Ectodermal cell (in vitro differentiated cells): ENCODE measurements around the gene C10orf71.

ENCODE experiments used
- H3K27ac ChIP-seq: 2 replicates; pipeline ENCODE4 v1.7.0; 2013; ENCODE audit warnings: mild to moderate bottlenecking, low read depth, low read length; ENCODE audit not compliant: insufficient read depth, poor library complexity, severe bottlenecking
- H3K27me3 ChIP-seq: 2 replicates; pipeline ENCODE4 v1.7.0; 2013; ENCODE audit warnings: mild to moderate bottlenecking, low read length; ENCODE audit not compliant: insufficient read depth, control insufficient read depth, poor library complexity, severe bottlenecking
- H3K36me3 ChIP-seq: one replicate; pipeline ENCODE4 v1.7.0; 2013; ENCODE audit warnings: low read length; ENCODE audit not compliant: control insufficient read depth, insufficient read depth
- H3K4me1 ChIP-seq: one replicate; pipeline ENCODE4 v1.7.0; 2013; ENCODE audit warnings: low read length; ENCODE audit not compliant: control insufficient read depth, insufficient read depth
- H3K4me3 ChIP-seq: 2 replicates; pipeline ENCODE4 v1.7.0; 2013; ENCODE audit warnings: low read depth, low read length, control low read depth; ENCODE audit not compliant: insufficient read depth
- H3K9me3 ChIP-seq: 2 replicates; pipeline ENCODE4 v1.7.0; 2013; ENCODE audit warnings: mild to moderate bottlenecking, low read length, moderate library complexity; ENCODE audit not compliant: control insufficient read depth
- WGBS, 2 experiments: methylation state at CpG; one replicate each; pipeline ENCODE4 v1.1.7; 2013; ENCODE audit warnings: missing lambda C conversion rate in 2 of 2; 5-methylcytosine and 5-hydroxymethylcytosine counted together

The C10orf71 gene

DNA sequence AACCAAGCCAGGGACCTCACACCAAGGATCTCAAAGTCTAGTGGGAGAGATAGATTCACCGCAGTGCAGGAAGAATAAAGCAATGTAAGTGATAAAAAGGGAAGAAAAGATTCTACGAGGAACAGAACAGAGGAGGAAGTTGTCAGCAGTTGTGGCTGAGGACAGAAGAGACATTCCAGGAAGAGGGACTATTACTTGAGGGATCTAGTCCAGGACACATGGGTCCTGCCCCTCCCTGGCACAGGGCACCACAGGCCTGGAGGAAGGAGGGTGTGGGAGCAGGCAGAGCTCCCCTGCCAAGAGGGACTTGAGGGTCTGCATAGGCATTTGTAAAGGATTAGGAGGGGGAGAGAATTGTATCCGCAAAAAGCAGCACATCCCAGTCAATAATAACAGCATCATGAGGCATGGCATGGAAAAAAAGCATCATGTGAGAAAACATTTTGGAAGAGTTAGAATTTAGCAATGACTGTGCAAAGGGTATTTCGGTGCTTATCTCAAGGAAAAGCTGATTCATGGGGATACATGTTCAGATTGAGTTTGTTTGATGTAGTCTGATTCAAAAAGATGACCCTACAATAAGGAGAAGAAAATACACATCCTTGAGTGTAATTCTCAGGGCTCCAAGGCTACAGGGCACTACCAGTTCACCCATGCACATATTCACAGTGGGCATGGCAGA lies 12.7 kb downstream of the C10orf71 start:
- Histone ChIP-seq H3K36me3 (no peaks in the 10 kb centered on the region), H3K4me1 (no peaks in the 10 kb centered on the region), H3K4me3 (no peak overlapping the region), H3K9me3 (no peaks in the 10 kb centered on the region), H3K27ac (no peak overlapping the region), H3K27me3 (no peaks in the 10 kb centered on the region)
- 87 to 95% methylated on average over 4 of the region's 4 CpGs for WGBS, 2 experiments

GRCh38 chr10:49312246-49312869 lies 13.4 kb downstream of the C10orf71 start:
- Histone ChIP-seq H3K27me3 (no peaks in the 10 kb centered on the region), H3K4me1 (no peaks in the 10 kb centered on the region), H3K4me3 (no peak overlapping the region), H3K9me3 (no peaks in the 10 kb centered on the region), H3K36me3 (no peaks in the 10 kb centered on the region), H3K27ac (no peak overlapping the region)
- WGBS, 2 experiments, result 85 to 92% methylated on average over 7 of the region's 7 CpGs

- H3K9me3 ChIP-seq, result no peaks in the 10 kb centered on the region
- WGBS, 2 experiments, result 92 to 95% methylated on average over 11 of the region's 11 CpGs
- no peaks in the 10 kb centered on the region for H3K36me3 ChIP-seq
- H3K27me3 ChIP-seq, result no peaks in the 10 kb centered on the region
- H3K4me1 ChIP-seq, result no peaks in the 10 kb centered on the region
- no peak overlapping the region for H3K4me3 ChIP-seq
- no peak overlapping the region for H3K27ac ChIP-seq
These were observed 14.6 kb downstream of the C10orf71 start for GRCh38 chr10:49313501-49314070.

DNA sequence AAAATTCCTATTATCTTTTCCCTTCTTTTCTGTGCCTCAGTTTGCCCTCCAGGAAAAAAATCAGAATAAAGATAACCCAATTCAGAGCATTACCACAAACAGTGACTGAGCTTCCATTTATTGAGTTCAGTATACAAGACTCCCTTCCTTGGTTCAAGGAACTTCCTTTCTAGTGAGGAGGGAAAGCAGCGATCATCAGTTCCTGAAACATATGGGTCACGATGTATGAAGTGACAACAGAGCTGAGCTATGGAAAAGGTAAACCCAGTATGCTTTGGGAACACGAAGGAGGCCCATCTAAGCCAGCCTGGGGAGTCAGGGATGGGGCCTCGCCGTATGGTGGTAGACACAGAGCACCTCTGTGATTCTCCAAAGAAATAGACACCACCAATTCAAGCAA lies 15.8 kb downstream of the C10orf71 start:
- Histone ChIP-seq H3K36me3 (no peaks in the 10 kb centered on the region), H3K27me3 (no peaks in the 10 kb centered on the region), H3K4me1 (no peaks in the 10 kb centered on the region), H3K27ac (no peak overlapping the region), H3K4me3 (no peak overlapping the region), H3K9me3 (no peaks in the 10 kb centered on the region)
- 91 to 95% methylated on average over 5 of the region's 5 CpGs for WGBS, 2 experiments

DNA sequence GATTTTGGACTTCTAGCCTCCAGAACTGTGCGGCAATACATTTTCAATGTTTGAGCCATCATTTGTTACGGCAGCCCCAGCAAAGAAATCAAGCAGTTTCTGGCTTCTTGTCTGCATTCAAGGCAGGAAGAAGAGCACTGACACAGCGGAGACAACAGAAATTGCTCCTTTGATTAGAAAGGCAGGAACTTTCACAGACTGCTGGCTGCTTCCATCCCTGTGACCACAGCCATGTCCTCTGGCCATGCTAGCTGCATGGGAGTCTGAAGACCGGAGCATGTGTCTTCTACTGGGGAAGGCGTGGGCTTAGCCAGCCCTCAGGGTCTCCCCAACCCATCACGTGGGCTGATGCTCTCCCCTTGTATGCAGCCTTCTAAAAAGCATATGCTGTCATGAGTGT lies 19.1 kb downstream of the C10orf71 start:
- Histone ChIP-seq H3K27me3 (no peaks in the 10 kb centered on the region), H3K27ac (no peak overlapping the region), H3K36me3 (no peaks in the 10 kb centered on the region), H3K4me1 (no peaks in the 10 kb centered on the region), H3K4me3 (no peak overlapping the region), H3K9me3 (no peaks in the 10 kb centered on the region)
- WGBS, 2 experiments, result 94 to 96% methylated on average over 6 of the region's 6 CpGs

- Histone ChIP-seq H3K36me3 (no peaks in the 10 kb centered on the region), H3K9me3 (no peaks in the 10 kb centered on the region), H3K27me3 (no peaks in the 10 kb centered on the region), H3K4me3 (no peak overlapping the region), H3K4me1 (no peaks in the 10 kb centered on the region), H3K27ac (no peak overlapping the region)
These were observed 19.8 kb downstream of the C10orf71 start for GRCh38 chr10:49318755-49319154.

DNA sequence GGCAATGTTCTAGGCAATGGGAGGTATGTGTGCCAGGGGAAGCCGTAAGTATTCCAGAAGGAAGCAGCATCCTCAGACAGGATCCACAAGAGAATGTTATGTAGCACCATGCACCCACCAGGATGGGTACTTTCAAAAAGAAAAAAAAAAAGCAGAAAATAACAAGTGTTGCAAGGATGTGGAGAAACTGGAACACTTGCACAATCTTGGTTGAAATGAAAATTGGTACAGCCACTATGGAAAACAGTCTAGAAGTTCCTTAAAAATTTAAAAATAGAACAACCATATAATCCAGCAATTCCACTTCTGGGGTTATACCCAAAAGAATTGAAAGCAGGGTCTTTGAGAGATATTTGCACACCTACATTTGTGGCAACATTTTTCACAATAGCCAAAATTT lies 20.2 kb downstream of the C10orf71 start:
- H3K4me1 ChIP-seq, result no peaks in the 10 kb centered on the region
- H3K27ac ChIP-seq, result no peak overlapping the region
- no peaks in the 10 kb centered on the region for H3K36me3 ChIP-seq
- no peaks in the 10 kb centered on the region for H3K27me3 ChIP-seq
- H3K9me3 ChIP-seq, result no peaks in the 10 kb centered on the region
- H3K4me3 ChIP-seq, result no peak overlapping the region
- WGBS, 2 experiments, result 92 to 100% methylated on average over 1 of the region's 1 CpG

GRCh38 chr10:49320191-49320590 lies 21.2 kb downstream of the C10orf71 start:
- 93 to 96% methylated on average over 2 of the region's 2 CpGs for WGBS, 2 experiments
- no peaks in the 10 kb centered on the region for H3K36me3 ChIP-seq
- no peak overlapping the region for H3K4me3 ChIP-seq
- no peak overlapping the region for H3K27ac ChIP-seq
- H3K9me3 ChIP-seq, result no peaks in the 10 kb centered on the region
- no peaks in the 10 kb centered on the region for H3K4me1 ChIP-seq
- H3K27me3 ChIP-seq, result no peaks in the 10 kb centered on the region

DNA sequence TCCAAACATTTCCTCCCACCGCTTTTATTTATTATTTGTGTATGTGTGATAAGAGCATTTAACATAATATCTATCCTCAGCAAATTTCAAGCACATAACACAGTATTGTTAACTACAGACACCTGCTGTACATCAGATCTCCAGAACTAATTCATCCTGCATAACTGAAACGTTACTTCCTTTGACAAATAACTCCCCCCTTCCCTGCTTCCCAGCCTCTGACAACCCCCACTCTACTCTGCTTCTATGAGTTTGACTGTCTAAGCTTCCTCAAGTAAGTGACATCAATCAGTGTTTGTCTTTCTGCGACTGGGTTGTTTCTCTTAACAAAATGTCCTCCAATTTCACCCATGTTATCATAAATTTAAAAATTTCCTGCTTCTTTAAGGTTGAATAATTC lies 22.1 kb downstream of the C10orf71 start:
- no peaks in the 10 kb centered on the region for H3K36me3 ChIP-seq
- H3K27ac ChIP-seq, result no peak overlapping the region
- H3K4me1 ChIP-seq, result no peaks in the 10 kb centered on the region
- no peak overlapping the region for H3K4me3 ChIP-seq
- H3K27me3 ChIP-seq, result no peaks in the 10 kb centered on the region
- 86 to 89% methylated on average over 2 of the region's 3 CpGs for WGBS, 2 experiments
- no peaks in the 10 kb centered on the region for H3K9me3 ChIP-seq

DNA sequence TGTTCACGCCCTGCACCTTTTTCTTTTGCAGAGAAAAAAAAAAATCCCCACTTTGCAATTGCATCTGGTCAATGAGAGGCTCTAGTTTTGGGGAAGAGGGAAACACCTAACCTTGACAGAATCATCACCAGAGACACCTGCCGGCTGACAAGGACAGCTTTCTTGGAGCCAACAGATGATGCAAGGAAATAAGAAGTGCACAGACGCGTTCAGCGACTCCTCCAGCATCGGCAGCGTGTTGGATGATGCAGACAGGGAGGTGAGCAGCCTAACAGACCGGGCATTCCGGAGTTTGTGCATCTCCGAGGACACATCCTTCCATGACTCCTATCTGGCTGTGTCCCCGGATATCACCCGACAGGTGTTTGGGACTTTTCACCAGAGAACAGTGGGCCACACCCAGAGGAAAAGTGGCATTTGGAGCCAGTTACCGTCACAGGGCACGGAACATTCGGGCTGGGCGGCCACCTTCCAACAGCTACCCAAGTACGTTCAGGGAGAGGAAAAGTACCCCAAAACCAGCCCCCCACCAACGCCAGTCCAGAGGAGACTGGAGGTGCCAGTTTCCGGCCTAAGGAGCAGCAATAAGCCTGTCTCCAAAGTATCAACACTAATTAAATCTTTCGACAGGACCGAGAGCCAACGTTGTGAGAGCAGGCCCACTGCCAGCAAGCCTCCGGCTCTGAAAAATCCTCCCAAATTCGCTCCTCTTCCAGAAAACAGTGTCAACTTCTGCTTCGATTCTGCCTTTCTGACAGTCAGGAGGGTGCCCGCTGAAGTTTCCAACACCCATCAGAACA lies 23.6 kb downstream of the C10orf71 start:
- Histone ChIP-seq H3K4me3 (no peak overlapping the region), H3K36me3 (no peaks in the 10 kb centered on the region), H3K9me3 (no peaks in the 10 kb centered on the region), H3K4me1 (no peaks in the 10 kb centered on the region), H3K27me3 (no peaks in the 10 kb centered on the region), H3K27ac (no peak overlapping the region)
- WGBS, 2 experiments, result 93 to 94% methylated on average over 26 of the region's 26 CpGs
